SK-N-SH treated with all-trans-retinoic acid at 6 μM for 48 hours (cell line): Measurements from ENCODE around the gene OCA2.
"Not testable (repeated sequence)": the region's sequence is repeated elsewhere in the genome, so short reads cannot be mapped to it uniquely, and the experiment has no call there.

Source experiments
- ATAC-seq: fragments of 200-7000 bp; cut with Tn5 transposase; 3 replicates; pipeline ENCODE4 v1.9.1; 2020; ENCODE audit warnings: mild to moderate bottlenecking, moderate library complexity
- ARNTL ChIP-seq: fragments of 450-650 bp; formaldehyde crosslinking; IDR thresholded peaks from 2 replicates; pipeline ENCODE4 v1.5.0; 2020; ENCODE audit warnings: low read depth, mild to moderate bottlenecking, moderate library complexity, borderline replicate concordance
- BACH2 ChIP-seq: fragments of 250-450 bp; sonication (Bioruptor Pico); IDR thresholded peaks from 2 replicates; pipeline ENCODE4 v1.9.0; 2021; ENCODE audit warnings: mild to moderate bottlenecking, borderline replicate concordance
- ESRRG ChIP-seq: fragments of 250-450 bp; sonication (Bioruptor Pico); IDR thresholded peaks from 2 replicates; pipeline ENCODE4 v1.6.1; 2021; ENCODE audit warnings: mild to moderate bottlenecking
- GLIS3 ChIP-seq: fragments of 250-450 bp; sonication (Bioruptor Pico); IDR thresholded peaks from 2 replicates; pipeline ENCODE4 v1.5.0; 2020; ENCODE audit warnings: mild to moderate bottlenecking, moderate library complexity
- ISL1 ChIP-seq: fragments of 250-450 bp; sonication (Bioruptor Pico); IDR thresholded peaks from 2 replicates; pipeline ENCODE4 v2.1.2; 2022; ENCODE audit warnings: mild to moderate bottlenecking, moderate library complexity
- OSR1 ChIP-seq: fragments of 250-450 bp; sonication (Bioruptor Pico); IDR thresholded peaks from 2 replicates; pipeline ENCODE4 v1.8.0; 2022; ENCODE audit warnings: moderate library complexity, mild to moderate bottlenecking, inconsistent platforms
- RARB ChIP-seq: fragments of 250-450 bp; sonication (Bioruptor Pico); IDR thresholded peaks from 2 replicates; pipeline ENCODE4 v1.8.0; 2021; ENCODE audit warnings: mild to moderate bottlenecking, moderate library complexity
- SNAI2 ChIP-seq: fragments of 250-450 bp; sonication (Bioruptor Pico); IDR thresholded peaks from 2 replicates; pipeline ENCODE4 v1.5.0; 2020; ENCODE audit warnings: mild to moderate bottlenecking, moderate library complexity
- TCF4 ChIP-seq: fragments of 250-450 bp; sonication (Bioruptor Pico); IDR thresholded peaks from 2 replicates; pipeline ENCODE4 v1.8.0; 2021; ENCODE audit warnings: mild to moderate bottlenecking, moderate library complexity, borderline replicate concordance
- ZC3H10 ChIP-seq: fragments of 250-450 bp; sonication (Bioruptor Pico); IDR thresholded peaks from 2 replicates; pipeline ENCODE4 v1.5.1; 2021; ENCODE audit warnings: mild to moderate bottlenecking, moderate library complexity
- ZFP30 ChIP-seq: fragments of 450-650 bp; formaldehyde crosslinking; IDR thresholded peaks from 2 replicates; pipeline ENCODE4 v1.5.0; 2022; ENCODE audit warnings: mild to moderate bottlenecking, moderate library complexity
- ZNF565 ChIP-seq: fragments of 450-650 bp; formaldehyde crosslinking; conservative IDR thresholded peaks from 2 replicates; pipeline ENCODE4 v1.5.0; 2020; ENCODE audit warnings: low read depth, mild to moderate bottlenecking, moderate library complexity
- ZNF70 ChIP-seq: fragments of 450-650 bp; formaldehyde crosslinking; IDR thresholded peaks from 2 replicates; pipeline ENCODE4 v1.5.0; 2020; ENCODE audit warnings: mild to moderate bottlenecking, moderate library complexity
- ZNF8 ChIP-seq: fragments of 450-650 bp; formaldehyde crosslinking; IDR thresholded peaks from 2 replicates; pipeline ENCODE4 v1.5.0; 2020; ENCODE audit warnings: mild to moderate bottlenecking, moderate library complexity
- TF ChIP-seq, protein P1 (sequence below): fragments of 250-450 bp; sonication (Bioruptor Pico); IDR thresholded peaks from 2 replicates; pipeline ENCODE4 v1.8.0; 2020; ENCODE audit warnings: mild to moderate bottlenecking, moderate library complexity, borderline replicate concordance
- TF ChIP-seq, protein P2 (sequence below): fragments of 250-450 bp; sonication (Bioruptor Pico); IDR thresholded peaks from 2 replicates; pipeline ENCODE4 v1.8.0; 2021; ENCODE audit warnings: low read depth, mild to moderate bottlenecking, moderate library complexity, borderline replicate concordance
- TF ChIP-seq, protein P3 (sequence below): fragments of 250-450 bp; sonication (Bioruptor Pico); IDR thresholded peaks from 2 replicates; pipeline ENCODE4 v1.5.1; 2020; ENCODE audit warnings: low read depth, mild to moderate bottlenecking, moderate library complexity
- TF ChIP-seq, protein P4 (sequence below): fragments of 250-450 bp; sonication (Bioruptor Pico); IDR thresholded peaks from 2 replicates; pipeline ENCODE4 v1.5.1; 2021; ENCODE audit warnings: mild to moderate bottlenecking, moderate library complexity
- TF ChIP-seq, protein P5 (sequence below): fragments of 250-450 bp; sonication (Bioruptor Pico); IDR thresholded peaks from 2 replicates; pipeline ENCODE4 v1.5.0; 2020; ENCODE audit warnings: mild to moderate bottlenecking, moderate library complexity

OCA2 gene

DNA sequence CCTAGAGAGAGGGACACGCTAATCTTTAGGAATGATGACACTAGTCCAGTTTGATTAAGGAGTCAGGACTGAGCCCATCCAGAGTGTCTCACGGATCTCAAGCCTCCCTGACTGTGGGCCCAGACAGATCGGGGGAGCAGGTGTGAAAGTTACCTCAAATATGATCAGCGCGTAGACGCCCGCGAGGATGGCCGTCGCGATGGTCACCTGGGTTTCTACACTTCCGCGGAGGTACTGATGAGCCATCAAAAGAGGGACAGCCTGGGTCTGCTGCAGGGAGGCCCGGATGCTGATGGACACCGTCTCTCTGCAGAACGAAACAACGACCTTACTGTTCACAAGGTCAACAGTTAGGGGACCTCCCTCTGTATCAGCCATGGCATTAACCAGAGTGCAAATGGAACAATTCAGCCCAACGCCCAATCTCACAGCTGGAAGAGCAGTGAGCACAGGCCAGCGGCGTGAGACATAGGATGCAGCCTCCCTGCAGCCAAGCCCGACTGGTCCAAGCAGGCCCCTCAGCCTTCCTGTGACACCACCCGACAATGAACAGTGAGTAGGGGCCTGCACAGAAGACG lies 84.4 kb downstream of the OCA2 start:
- ATAC-seq, result no peak
- TF ChIP-seq RARB (CRISPR knock-in tag) (no peak), ZC3H10 (no peak), TCF4 (no peak), GLIS3 (CRISPR knock-in tag) (no peak), SNAI2 (CRISPR knock-in tag) (no peak), ZFP30 (no peak), BACH2 (no peak)
- TF ChIP-seq, protein P1, sequence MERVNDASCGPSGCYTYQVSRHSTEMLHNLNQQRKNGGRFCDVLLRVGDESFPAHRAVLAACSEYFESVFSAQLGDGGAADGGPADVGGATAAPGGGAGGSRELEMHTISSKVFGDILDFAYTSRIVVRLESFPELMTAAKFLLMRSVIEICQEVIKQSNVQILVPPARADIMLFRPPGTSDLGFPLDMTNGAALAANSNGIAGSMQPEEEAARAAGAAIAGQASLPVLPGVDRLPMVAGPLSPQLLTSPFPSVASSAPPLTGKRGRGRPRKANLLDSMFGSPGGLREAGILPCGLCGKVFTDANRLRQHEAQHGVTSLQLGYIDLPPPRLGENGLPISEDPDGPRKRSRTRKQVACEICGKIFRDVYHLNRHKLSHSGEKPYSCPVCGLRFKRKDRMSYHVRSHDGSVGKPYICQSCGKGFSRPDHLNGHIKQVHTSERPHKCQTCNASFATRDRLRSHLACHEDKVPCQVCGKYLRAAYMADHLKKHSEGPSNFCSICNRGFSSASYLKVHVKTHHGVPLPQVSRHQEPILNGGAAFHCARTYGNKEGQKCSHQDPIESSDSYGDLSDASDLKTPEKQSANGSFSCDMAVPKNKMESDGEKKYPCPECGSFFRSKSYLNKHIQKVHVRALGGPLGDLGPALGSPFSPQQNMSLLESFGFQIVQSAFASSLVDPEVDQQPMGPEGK, result no peak
- TF ChIP-seq, protein P2, sequence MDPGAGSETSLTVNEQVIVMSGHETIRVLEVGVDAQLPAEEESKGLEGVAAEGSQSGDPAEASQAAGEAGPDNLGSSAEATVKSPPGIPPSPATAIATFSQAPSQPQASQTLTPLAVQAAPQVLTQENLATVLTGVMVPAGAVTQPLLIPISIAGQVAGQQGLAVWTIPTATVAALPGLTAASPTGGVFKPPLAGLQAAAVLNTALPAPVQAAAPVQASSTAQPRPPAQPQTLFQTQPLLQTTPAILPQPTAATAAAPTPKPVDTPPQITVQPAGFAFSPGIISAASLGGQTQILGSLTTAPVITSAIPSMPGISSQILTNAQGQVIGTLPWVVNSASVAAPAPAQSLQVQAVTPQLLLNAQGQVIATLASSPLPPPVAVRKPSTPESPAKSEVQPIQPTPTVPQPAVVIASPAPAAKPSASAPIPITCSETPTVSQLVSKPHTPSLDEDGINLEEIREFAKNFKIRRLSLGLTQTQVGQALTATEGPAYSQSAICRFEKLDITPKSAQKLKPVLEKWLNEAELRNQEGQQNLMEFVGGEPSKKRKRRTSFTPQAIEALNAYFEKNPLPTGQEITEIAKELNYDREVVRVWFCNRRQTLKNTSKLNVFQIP (CRISPR knock-in tag), result no peak

DNA sequence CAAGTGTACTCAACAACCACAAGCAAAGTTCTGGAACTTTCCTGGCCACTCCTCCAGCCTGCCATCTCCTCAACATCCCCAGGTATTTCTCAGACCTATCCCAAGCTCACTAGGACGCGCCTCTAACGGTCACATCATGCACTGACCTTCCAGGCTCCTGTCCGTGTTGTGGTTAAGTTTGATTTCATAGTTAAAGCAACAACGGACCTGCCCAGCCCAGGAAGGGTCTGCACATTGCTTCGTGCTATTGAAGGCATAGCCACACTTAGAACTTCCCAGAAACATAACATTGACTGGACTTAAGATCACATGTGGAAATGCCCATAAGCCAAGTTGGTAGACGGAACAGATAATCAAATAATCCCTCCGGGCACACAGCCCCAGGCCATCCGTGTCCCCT lies 85.1 kb downstream of the OCA2 start:
- TF ChIP-seq ZC3H10, result no peak
- TF ChIP-seq SNAI2 (CRISPR knock-in tag), result no peak
- TF ChIP-seq ESRRG, result no peak
- TF ChIP-seq ISL1 (CRISPR knock-in tag), result no peak
- TF ChIP-seq ZNF565, result no peak
- no peak for TF ChIP-seq BACH2
- TF ChIP-seq ARNTL (CRISPR knock-in tag), result no peak
- ATAC-seq, result no peak

DNA sequence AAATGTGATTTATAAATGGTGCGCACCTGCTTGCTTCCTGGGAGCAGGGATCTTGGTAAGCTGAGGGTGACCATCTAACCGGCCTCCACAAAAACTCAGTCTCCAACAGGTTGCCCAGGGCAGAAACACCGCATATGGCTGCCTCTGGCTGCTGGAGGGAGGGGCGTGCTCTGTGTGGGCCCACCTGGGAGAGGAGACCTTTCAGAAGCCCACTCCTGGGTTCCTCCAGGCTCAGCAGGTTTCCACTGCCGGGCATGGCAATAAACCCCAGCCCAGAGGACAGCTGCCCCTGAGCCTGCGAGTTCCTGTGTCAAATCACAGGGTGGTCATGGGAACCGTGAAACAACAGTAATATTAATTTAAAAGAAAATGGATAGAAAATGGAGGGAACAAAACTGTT lies 85.6 kb downstream of the OCA2 start:
- TF ChIP-seq BACH2, result no peak
- no peak for TF ChIP-seq ZNF8 (CRISPR knock-in tag)
- TF ChIP-seq OSR1, result no peak
- TF ChIP-seq, protein P1, result no peak
- TF ChIP-seq SNAI2 (CRISPR knock-in tag), result no peak
- TF ChIP-seq ARNTL (CRISPR knock-in tag), result no peak
- no peak for ATAC-seq

DNA sequence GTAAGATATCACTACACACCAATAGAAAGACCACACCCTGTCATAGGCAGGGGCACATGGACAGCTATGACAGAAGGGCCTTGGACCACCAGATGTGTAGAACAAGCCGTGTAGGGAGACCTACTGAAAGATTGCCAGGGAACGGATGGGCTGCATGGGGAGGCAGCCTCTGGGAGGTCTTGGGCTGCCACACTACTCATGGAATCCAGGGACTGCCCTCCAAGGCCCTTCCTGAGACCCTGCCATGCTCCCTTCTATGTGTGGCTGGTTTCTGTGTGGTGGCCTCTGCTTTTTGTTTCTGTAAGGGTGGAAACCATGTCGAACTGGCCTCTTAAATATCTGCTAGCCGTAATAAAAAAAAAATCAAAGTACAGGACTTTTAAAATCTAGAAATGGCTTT lies 86.9 kb downstream of the OCA2 start:
- TF ChIP-seq RARB (CRISPR knock-in tag) (no peak), ZNF8 (CRISPR knock-in tag) (no peak), TCF4 (no peak), ZNF70 (CRISPR knock-in tag) (no peak), ZNF565 (no peak), ESRRG (no peak)
- ATAC-seq, result no peak

DNA sequence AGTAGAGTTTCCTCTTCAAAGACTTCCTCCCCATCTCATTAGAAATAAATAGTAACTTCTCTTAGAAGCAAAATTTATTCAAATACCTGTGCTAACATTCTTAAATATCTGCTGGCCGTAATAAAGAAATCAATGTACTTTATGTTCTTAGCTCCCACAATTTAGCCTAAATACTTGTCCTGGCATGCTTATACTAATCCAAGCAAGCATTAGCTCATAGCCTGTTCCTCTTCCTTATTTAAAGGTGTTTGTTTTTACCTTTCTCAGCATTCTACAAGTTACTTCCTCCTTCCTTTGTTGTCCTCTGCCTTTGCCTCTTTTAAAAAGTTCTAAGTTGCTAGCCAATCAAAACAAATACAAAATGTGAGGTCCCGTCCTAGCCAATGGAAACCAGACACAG lies 90.9 kb downstream of the OCA2 start:
- ATAC-seq, result not testable (repeated sequence)

DNA sequence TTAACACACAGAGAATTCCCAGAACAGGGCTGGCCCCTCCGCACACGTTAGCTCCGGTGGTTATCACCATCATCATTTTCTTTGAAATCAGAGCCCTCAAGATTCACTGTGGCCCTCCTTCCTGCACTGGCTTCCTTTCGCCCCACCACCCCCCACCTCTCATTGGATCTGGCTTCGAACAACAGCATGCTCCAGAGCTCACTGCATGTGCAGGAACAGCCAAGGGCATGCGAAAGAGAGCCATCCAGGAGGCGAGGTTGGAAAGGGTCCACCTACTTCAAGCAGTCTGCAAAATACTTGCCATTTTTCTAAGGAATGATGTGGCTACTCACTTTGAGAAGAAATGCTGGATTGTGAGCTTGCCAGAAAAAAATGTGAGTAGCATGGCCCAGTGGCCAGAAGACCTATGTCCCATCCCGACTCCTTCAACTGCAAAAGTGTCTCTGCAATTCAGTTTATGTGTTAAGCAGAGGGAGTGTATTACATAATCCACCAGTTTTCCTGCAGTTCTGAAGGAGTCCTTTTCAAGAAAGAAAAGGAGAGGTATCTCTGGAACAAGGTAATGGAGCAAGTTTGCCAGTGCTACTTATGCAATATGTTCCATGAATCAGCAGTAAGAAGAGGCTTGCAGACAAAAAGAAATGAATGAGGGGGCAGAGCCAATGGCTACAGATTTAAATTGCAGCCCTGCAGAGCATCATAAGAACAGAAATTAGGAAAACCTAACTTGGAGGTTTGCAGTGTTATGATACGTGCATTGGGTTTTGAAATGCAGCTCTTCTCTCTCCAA lies 92.8 kb downstream of the OCA2 start:
- no peak for ATAC-seq
- TF ChIP-seq ZNF565 (no peak), ARNTL (CRISPR knock-in tag) (no peak)
- TF ChIP-seq, protein P1, result no peak
- TF ChIP-seq, protein P3, sequence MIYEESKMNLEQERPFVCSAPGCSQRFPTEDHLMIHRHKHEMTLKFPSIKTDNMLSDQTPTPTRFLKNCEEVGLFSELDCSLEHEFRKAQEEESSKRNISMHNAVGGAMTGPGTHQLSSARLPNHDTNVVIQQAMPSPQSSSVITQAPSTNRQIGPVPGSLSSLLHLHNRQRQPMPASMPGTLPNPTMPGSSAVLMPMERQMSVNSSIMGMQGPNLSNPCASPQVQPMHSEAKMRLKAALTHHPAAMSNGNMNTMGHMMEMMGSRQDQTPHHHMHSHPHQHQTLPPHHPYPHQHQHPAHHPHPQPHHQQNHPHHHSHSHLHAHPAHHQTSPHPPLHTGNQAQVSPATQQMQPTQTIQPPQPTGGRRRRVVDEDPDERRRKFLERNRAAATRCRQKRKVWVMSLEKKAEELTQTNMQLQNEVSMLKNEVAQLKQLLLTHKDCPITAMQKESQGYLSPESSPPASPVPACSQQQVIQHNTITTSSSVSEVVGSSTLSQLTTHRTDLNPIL, result no peak
- TF ChIP-seq, protein P4, sequence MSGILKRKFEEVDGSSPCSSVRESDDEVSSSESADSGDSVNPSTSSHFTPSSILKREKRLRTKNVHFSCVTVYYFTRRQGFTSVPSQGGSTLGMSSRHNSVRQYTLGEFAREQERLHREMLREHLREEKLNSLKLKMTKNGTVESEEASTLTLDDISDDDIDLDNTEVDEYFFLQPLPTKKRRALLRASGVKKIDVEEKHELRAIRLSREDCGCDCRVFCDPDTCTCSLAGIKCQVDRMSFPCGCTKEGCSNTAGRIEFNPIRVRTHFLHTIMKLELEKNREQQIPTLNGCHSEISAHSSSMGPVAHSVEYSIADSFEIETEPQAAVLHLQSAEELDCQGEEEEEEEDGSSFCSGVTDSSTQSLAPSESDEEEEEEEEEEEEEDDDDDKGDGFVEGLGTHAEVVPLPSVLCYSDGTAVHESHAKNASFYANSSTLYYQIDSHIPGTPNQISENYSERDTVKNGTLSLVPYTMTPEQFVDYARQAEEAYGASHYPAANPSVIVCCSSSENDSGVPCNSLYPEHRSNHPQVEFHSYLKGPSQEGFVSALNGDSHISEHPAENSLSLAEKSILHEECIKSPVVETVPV (CRISPR knock-in tag), result no peak
- TF ChIP-seq, protein P5, sequence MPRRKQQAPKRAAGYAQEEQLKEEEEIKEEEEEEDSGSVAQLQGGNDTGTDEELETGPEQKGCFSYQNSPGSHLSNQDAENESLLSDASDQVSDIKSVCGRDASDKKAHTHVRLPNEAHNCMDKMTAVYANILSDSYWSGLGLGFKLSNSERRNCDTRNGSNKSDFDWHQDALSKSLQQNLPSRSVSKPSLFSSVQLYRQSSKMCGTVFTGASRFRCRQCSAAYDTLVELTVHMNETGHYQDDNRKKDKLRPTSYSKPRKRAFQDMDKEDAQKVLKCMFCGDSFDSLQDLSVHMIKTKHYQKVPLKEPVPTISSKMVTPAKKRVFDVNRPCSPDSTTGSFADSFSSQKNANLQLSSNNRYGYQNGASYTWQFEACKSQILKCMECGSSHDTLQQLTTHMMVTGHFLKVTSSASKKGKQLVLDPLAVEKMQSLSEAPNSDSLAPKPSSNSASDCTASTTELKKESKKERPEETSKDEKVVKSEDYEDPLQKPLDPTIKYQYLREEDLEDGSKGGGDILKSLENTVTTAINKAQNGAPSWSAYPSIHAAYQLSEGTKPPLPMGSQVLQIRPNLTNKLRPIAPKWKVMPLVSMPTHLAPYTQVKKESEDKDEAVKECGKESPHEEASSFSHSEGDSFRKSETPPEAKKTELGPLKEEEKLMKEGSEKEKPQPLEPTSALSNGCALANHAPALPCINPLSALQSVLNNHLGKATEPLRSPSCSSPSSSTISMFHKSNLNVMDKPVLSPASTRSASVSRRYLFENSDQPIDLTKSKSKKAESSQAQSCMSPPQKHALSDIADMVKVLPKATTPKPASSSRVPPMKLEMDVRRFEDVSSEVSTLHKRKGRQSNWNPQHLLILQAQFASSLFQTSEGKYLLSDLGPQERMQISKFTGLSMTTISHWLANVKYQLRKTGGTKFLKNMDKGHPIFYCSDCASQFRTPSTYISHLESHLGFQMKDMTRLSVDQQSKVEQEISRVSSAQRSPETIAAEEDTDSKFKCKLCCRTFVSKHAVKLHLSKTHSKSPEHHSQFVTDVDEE (CRISPR knock-in tag), result no peak
